HG03457 (cell line): ENCODE results near the gene SMG5.
"Not testable (repeated sequence)": the region's sequence is repeated elsewhere in the genome, so short reads cannot be mapped to it uniquely, and the experiment has no call there.

ENCODE experiments used
- ATAC-seq: cut with Tn5 transposase; IDR thresholded peaks from one replicate; pipeline ENCODE4 v1.9.1; 2021; ENCODE audit warnings: moderate number of reproducible peaks; ENCODE audit not compliant: unreplicated experiment

The SMG5 gene

DNA sequence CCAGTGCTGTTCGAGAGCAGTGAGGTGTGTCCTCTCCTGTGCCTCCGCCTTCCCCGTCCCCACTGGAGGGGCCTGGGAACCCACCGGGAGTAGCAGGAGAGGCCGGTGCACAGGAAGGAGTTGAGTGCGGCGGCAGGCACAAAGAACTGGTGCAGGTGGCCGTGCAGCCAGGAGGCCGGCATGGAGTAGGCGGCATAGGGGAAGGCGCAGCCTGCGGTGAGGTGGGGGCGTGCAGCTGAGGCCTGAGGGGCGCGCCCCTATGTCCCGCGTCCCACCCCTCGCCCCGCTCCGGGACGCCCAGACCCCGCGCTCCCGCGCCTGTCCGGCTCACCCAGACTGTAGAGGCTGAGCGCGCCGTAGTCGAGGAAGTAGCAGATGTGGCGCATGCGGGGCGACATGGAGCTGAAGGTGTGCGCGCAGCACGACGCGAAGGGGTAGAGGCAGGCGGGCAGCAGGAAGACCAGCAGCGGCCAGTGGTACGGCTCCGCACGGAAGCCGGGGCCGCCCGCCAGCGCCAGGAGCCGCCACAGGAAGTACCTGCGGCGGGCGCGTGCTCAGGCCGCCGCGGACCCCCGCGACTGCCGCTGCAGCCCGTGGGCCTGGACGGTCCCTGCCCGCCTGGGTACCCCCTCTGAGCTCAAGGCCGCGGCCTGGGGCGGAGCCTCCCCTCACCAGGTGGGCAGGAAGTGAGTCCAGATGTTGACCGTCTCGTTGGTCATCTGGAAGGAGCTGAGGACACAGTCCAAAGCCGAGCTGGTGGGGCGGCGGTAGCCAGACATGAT, 37.0 kb downstream of the SMG5 start:
- ATAC-seq: no peak

GRCh38 chr1:156244712-156245111, 37.9 kb downstream of the SMG5 start:
- no peak for ATAC-seq

DNA sequence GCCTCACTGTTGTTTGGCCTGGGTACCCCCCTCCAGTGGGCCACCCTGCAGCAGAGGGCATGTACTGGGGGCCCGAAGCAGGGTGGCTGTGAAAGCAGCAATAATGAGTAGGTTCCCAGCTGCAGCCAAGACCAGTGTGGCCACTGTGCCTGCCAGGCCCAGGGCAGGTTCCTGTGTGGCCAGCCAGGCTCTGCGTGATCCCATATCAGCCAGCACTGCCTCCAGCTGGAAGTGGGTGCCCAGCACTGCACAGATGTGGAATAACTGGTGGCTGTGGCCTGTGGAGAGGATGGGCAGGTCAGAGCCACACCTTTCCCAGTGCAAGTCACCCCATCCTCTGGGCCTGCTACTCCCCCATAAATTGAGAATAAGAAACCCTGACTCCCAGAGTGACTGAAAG, 38.5 kb downstream of the SMG5 start:
- no peak for ATAC-seq

- no peak for ATAC-seq
Observed at GRCh38 chr1:156242738-156243137, 39.9 kb downstream of the SMG5 start.

GRCh38 chr1:156241926-156242325, 40.7 kb downstream of the SMG5 start, which contains the start of gene BGLAP:
Gene BGLAP (plus strand): TSS chr1:156242184. CDS start chr1:156242232, 48 bp downstream.
- no peak for ATAC-seq

DNA sequence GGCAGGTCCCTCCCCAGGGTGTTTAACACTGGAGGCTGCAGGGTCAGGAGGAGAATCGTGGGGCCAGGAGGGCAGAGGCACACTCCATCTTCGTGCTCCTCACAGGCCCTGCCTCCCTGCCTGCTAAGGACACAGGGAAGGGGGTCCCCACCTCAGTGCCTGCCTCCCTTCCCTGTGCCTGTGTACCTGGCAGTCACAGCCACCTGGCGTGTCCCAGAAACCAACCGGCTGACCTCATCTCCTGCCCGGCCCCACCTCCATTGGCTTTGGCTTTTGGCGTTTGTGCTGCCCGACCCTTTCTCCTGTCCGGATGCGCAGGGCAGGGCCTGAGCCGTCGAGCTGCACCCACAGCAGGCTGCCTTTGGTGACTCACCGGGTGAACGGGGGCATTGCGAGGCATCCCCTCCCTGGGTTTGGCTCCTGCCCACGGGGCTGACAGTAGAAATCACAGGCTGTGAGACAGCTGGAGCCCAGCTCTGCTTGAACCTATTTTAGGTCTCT, 41.3 kb downstream of the SMG5 start:
- ATAC-seq: no peak

DNA sequence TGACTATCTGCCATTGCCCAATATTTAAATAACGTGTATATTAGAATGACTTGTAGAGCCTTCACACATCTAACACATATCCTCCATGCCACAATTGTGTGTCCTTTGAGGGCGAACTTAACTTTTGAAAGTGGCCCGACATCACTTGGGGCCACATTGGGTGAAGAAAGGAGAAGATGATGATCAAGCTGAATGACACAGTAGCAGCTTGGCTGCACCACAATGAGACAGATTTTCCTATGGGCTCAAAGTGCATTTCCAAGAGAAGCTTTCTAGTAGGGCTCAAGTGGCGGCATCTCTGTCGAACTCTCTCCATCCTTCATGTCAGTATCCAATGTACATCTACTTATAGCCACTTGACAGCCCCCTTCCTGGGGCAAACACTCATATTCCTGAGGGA, 44.4 kb downstream of the SMG5 start:
- ATAC-seq: no peak

DNA sequence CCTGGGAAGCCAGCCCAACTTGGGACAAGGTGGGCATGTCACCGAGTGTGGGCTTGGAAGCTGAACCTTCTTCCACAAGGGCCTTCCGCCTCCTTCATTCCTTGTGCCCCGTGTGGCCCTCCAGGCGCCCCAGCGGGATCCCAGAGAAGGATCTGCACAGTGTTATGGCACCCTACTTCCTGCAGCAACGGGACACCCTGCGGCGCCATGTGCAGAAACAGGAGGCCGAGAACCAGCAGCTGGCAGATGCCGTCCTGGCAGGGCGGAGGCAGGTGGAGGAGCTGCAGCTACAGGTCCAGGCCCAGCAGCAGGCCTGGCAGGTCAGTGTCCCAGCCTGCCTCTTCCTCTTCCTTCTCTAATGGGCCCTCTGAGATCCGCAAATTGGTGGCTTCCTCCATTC, 46.5 kb downstream of the SMG5 start:
- ATAC-seq: no peak

GRCh38 chr1:156233426-156234127, 49.0 kb downstream of the SMG5 start:
- ATAC-seq: no peak

GRCh38 chr1:156232201-156232894, 50.3 kb downstream of the SMG5 start:
- no peak for ATAC-seq

DNA sequence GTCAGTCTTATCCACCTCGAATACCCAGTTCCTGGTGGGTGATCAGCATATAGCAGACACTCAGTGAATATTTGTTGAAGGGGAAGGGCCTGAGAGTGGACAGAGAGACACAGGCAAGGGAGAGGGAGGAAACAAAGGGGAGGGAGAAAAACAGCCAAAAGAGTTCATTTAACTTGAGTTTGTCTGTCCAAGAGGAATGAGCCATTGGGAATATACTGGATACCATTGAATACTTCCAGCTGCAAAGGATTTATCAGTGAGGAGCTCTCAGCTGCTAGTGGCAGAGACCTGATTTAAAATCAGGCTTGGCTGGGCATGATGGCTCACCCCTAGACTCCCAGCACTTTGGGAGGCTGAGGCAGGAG, 52.2 kb downstream of the SMG5 start:
- no peak for ATAC-seq

DNA sequence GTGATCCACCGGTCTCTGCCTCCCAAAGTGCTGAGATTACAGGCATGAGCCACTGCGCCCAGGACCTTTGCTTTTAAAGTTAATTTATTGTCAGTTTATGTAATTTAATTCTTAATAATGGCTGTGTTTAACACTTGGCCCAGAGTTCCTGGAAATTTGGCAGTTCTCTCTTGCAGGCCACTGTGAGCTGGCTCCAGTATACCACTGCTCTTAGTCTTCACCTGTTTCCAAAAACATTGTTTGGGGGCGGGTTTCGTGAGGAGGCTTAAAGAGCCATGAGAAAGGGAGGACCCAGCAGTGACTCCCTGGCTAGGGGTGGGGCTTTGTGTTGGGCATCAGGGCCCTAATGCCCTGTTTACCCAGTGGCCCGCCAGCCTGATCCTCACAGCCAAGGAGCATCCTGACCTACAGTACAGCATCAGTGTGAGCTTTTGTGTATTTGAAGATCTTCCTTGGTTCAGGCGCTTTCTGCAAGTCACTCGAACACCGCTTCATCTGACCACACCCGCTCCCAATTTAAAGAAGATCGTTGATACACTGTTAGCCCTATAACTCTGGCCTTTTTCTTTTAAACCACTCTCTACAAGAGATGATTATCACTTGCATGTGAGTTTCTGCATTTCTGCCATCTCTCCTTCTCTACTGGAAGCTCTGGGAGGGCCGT, 52.7 kb downstream of the SMG5 start:
- ATAC-seq: no peak

DNA sequence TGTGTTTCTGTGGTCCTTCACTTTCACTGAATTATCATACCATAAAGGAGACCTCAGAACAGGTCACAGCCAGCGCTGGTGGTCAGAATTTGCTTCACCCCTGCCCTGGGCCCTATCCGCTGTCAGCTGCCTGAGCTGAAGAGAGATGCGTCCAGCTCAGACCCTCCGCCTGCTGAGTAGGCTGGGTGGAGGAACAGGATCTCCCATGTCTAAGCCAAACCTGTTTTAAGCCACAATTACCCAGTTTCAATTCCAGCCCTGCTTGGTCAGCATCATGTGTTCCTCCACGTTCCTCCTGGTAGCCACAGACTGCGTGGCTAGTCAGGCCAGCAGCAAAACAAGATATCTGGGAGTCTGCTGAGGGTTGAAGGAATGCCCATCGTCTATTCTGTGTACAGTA, 54.1 kb downstream of the SMG5 start:
- no peak for ATAC-seq

GRCh38 chr1:156226782-156227181, 55.8 kb downstream of the SMG5 start:
- ATAC-seq: no peak

DNA sequence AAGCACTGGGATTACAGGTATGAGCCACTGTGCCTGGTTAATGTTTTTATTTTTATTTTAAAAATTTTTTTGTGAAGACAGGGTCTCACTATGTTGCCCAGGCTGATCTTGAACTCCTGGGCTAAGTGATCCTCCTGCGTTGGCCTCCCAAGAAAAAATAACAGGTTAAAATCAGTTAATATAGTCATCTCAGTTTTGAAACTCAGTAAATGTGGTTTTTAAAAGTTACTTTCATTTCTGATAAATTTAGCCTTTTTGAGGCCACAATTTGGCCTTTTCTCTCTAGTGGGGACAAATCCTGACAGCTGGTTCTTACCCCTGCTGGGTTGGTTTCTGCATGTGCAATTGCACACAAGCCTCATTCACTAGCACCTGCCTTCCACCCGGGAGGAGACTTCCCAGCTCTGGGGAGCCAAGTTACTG, 56.5 kb downstream of the SMG5 start:
- peak; percentile 35 for ATAC-seq

DNA sequence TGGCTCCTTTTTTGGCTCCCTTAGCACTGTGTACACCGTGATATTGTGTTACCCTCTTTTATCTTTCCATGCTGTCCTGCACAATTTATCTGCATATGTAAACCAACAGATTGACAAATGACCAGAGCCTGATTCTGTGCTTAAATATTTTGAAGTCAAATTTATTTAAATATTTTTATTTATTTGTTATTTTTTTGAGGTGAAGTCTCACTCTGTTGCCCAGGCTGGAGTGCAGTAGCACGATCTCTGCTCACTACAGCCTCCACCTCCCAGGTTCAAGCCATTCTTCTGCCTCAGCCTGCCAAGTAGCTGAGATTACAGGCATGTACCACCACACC, 57.0 kb downstream of the SMG5 start:
- no peak for ATAC-seq

GRCh38 chr1:156221986-156222692, 60.5 kb downstream of the SMG5 start:
- ATAC-seq: no peak

DNA sequence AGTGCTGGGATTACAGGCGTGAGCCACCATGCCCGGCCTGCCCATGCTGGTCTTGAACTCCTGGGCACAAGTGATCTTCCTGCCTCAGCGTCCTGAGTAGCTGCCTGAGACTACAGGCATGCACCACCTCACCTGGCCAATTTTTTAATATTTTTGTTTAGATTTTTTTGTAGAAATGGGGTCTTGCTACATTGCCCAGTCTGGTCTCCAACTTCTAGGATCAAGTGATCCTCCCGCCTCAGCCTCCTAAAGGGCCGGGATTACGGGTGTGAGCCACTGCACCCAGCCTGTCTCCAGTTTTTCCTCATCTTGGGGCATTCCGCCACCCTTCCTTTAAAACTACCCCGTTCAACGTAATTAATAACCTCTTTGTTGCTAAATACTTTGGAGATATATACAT, 62.4 kb downstream of the SMG5 start:
- ATAC-seq: no peak

DNA sequence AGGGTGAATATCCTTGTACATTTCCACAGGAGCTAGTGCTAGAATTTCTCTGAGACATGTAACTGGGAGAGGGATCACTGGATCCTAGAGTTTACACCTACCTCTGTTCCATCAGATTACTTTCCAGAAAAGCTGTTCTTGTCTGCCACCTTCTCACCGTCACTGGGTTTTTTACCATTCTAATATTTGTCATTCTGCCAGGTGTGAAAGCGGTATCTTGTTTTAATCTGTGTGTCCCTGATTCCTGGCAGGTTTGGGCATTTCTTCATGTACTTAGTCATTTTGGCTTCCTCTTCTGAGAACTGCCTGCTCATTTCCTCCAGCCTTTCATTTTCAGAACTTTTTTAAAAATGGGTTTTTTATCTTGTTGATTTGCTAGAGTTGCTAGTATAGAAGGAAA, 64.8 kb downstream of the SMG5 start:
- ATAC-seq: no peak

DNA sequence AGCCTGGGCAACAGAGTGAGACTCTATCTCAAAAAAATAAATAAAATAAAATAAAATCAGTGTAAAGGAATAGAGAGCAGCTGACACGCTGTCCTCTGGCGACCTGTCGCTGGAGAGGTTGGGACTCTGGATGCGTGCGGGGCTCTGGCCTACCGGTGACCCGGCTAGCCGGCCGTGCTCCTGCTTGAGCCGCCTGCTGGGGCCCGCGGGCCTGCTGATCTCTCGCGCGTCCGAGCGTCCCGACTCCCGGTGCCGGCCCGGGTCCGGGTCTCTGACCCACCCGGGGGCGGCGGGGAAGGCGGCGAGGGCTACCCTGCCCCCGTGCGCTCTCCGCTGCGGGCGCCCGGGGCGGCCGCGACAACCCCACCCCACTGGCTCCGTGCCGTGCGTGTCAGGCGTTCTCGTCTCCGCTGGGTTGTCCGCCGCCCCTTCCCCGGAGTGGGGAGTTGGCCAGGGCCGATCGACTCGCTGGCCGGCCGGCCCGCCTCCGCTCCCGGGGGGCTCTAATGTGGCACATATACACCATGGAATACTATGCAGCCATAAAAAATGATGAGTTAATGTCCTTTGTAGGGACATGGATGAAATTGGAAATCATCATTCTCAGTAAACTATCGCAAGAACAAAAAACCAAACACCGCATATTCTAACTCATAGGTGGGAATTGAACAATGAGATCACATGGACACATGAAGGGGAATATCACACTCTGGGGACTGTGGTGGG, 66.1 kb downstream of the SMG5 start:
- not testable (repeated sequence) for ATAC-seq
